OCI-LY1 (cell line): ENCODE measurements around the gene IRX2.

Experiments
- H2AFZ ChIP-seq: fragments of 200-600 bp; sonication (generic), shearing (Covaris generic); 2 replicates; pipeline ENCODE4 v1.6.0; 2014; ENCODE audit warnings: antibody characterized with exemption, mild to moderate bottlenecking, low read length
- H3F3A ChIP-seq: fragments of 200-600 bp; sonication (generic), shearing (Covaris generic); 2 replicates; pipeline ENCODE4 v1.6.0; 2014; ENCODE audit warnings: mild to moderate bottlenecking, antibody characterized with exemption, low read length, moderate library complexity; ENCODE audit not compliant: insufficient read depth
- H3K27ac ChIP-seq: fragments of 200-600 bp; sonication (generic); 2 replicates; pipeline ENCODE4 v1.5.1; 2014; ENCODE audit warnings: low read length, mixed run types, mild to moderate bottlenecking, low read depth; ENCODE audit not compliant: poor library complexity, severe bottlenecking
- H3K27me3 ChIP-seq: fragments of 200-600 bp; sonication (generic); 2 replicates; pipeline ENCODE4 v1.6.0; 2014; ENCODE audit warnings: antibody characterized with exemption, mild to moderate bottlenecking, low read length, moderate library complexity; ENCODE audit not compliant: insufficient read depth
- H3K36me3 ChIP-seq: fragments of 200-600 bp; sonication (generic); 2 replicates; pipeline ENCODE4 v1.6.1; 2014; ENCODE audit warnings: mild to moderate bottlenecking, antibody characterized with exemption, low read length, moderate library complexity, mixed read lengths; ENCODE audit not compliant: insufficient read depth
- H3K4me1 ChIP-seq: fragments of 200-600 bp; sonication (generic); 2 replicates; pipeline ENCODE4 v1.5.1; 2014; ENCODE audit warnings: mild to moderate bottlenecking, low read length, moderate library complexity; ENCODE audit not compliant: insufficient read depth, severe bottlenecking
- H3K4me2 ChIP-seq: fragments of 200-600 bp; sonication (generic), shearing (Covaris generic); 2 replicates; pipeline ENCODE4 v1.6.1; 2014; ENCODE audit warnings: low read length
- H3K4me3 ChIP-seq: fragments of 200-600 bp; sonication (generic); 2 replicates; pipeline ENCODE4 v1.5.1; 2014; ENCODE audit warnings: low read length, low read depth, mild to moderate bottlenecking, mixed read lengths; ENCODE audit not compliant: poor library complexity, severe bottlenecking
- H3K79me2 ChIP-seq: fragments of 200-600 bp; shearing (Covaris generic); 2 replicates; pipeline ENCODE4 v1.6.1; 2016; ENCODE audit warnings: mixed run types, low read length, mixed read lengths; ENCODE audit not compliant: insufficient read depth
- H3K9ac ChIP-seq: fragments of 200-600 bp; sonication (generic), shearing (Covaris generic); 2 replicates; pipeline ENCODE4 v1.6.1; 2014; ENCODE audit warnings: mild to moderate bottlenecking, low read length, mixed read lengths
- H3K9me2 ChIP-seq: fragments of 200-600 bp; sonication (generic), shearing (Covaris generic); 2 replicates; pipeline ENCODE4 v1.6.1; 2014; ENCODE audit warnings: low read depth, mild to moderate bottlenecking, low read length, mixed read lengths
- H3K9me3 ChIP-seq: fragments of 200-600 bp; shearing (Covaris generic); 2 replicates; pipeline ENCODE4 v1.6.1; 2014; ENCODE audit warnings: low read length, mixed read lengths
- H4K20me1 ChIP-seq: fragments of 200-600 bp; sonication (generic), shearing (Covaris generic); 2 replicates; pipeline ENCODE4 v1.6.0; 2016; ENCODE audit warnings: mild to moderate bottlenecking, low read length; ENCODE audit not compliant: insufficient read depth
- EZH2 ChIP-seq: fragments of 200-600 bp; sonication (generic), shearing (Covaris generic); IDR thresholded peaks from 2 replicates; pipeline ENCODE4 v1.8.0; 2017; ENCODE audit warnings: borderline replicate concordance, mixed run types, mild to moderate bottlenecking, antibody characterized with exemption, low read length, moderate library complexity, mixed read lengths
- TF ChIP-seq, protein P1 (sequence below): fragments of 200-600 bp; sonication (generic), shearing (Covaris generic); IDR thresholded peaks from 2 replicates; pipeline ENCODE4 v1.5.1; 2017; ENCODE audit warnings: mild to moderate bottlenecking, antibody characterized with exemption, low read length, moderate library complexity, mixed read lengths

IRX2 gene

DNA sequence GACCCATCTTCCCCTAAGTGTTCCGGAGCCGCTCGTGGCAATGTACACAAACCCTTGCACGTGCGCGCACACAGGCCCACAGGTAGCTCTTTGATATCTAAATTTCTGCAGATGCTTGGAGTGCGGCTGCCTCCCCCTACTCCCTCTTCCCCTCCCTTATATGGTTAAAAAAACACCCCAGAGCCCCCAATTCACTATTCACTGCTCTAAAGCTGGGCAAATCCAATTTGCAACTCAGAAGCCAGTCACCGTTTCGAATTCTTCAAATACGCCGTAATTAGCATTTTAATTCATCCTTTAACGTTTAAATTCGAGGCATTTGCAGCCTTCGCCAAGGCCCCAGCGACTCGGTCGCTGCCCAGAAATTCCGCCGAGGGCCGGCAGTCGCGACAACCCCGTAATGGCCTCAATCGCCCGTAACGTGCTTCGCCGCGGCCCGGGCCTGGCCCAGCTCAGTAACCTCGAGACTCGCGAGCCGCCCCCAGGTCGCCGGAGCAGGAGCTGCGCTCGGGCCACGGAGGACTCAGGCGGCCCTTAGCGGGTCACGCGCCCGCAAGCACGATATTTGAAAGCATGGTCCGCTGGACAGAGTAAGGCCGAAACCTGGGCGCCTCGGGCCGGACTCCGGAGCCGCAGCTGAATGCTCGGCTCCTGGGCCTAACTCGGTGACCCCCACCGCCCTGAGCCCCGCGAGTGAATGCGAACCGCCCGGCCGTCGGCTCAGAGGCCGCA, 1.3 kb downstream of the IRX2 start:
- no peaks in the 10 kb centered on the region for H3K79me2 ChIP-seq
- H3K27ac ChIP-seq = no peak overlapping the region
- no peak overlapping the region for H3K4me2 ChIP-seq
- no peaks in the 10 kb centered on the region for H3K4me1 ChIP-seq
- no peaks in the 10 kb centered on the region for H3K9me2 ChIP-seq
- H3K9me3 ChIP-seq = no peaks in the 10 kb centered on the region
- H3K4me3 ChIP-seq = no peak overlapping the region
- no peaks in the 10 kb centered on the region for H3F3A ChIP-seq
- H3K36me3 ChIP-seq = no peaks in the 10 kb centered on the region
- no peak for TF ChIP-seq EZH2
- TF ChIP-seq, protein P1, sequence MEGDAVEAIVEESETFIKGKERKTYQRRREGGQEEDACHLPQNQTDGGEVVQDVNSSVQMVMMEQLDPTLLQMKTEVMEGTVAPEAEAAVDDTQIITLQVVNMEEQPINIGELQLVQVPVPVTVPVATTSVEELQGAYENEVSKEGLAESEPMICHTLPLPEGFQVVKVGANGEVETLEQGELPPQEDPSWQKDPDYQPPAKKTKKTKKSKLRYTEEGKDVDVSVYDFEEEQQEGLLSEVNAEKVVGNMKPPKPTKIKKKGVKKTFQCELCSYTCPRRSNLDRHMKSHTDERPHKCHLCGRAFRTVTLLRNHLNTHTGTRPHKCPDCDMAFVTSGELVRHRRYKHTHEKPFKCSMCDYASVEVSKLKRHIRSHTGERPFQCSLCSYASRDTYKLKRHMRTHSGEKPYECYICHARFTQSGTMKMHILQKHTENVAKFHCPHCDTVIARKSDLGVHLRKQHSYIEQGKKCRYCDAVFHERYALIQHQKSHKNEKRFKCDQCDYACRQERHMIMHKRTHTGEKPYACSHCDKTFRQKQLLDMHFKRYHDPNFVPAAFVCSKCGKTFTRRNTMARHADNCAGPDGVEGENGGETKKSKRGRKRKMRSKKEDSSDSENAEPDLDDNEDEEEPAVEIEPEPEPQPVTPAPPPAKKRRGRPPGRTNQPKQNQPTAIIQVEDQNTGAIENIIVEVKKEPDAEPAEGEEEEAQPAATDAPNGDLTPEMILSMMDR = no peak
- no peaks in the 10 kb centered on the region for H4K20me1 ChIP-seq
- H3K27me3 ChIP-seq = no peaks in the 10 kb centered on the region
- H3K9ac ChIP-seq = no peak overlapping the region
- H2AFZ ChIP-seq = no peak overlapping the region

DNA sequence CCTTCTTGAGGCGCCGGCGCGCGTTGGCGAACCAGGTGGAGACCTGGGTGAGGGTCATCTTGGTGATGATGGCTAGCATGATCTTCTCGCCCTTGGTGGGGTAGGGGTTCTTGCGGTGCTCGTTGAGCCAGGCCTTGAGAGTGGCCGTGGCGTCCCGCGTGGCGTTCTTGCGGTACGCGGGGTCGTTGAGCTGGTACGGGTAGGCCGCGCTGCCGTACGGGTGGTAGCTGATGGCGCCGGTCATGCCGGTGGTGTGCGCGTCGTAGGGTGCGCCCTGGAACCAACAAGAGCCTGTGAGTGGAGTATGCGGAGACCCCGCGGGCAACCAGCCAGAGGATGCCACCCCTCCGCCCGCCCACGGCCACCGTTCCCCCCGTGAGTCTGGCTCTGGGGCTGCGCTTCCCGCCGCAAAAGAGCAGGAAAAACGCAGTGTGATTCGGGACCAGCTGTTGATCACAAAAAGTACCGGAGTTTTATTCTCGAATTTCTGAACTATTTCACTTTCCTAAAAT, 1.9 kb downstream of the IRX2 start:
- Histone ChIP-seq H3K4me2 (no peak overlapping the region), H3K9me2 (no peaks in the 10 kb centered on the region), H4K20me1 (no peaks in the 10 kb centered on the region), H3K4me3 (no peak overlapping the region), H2AFZ (no peak overlapping the region), H3K36me3 (no peaks in the 10 kb centered on the region), H3K27me3 (no peaks in the 10 kb centered on the region), H3K79me2 (no peaks in the 10 kb centered on the region), H3K9ac (no peak overlapping the region), H3F3A (no peaks in the 10 kb centered on the region), H3K4me1 (no peaks in the 10 kb centered on the region), H3K9me3 (no peaks in the 10 kb centered on the region), H3K27ac (no peak overlapping the region)
- TF ChIP-seq, protein P1 = no peak
- no peak for TF ChIP-seq EZH2

DNA sequence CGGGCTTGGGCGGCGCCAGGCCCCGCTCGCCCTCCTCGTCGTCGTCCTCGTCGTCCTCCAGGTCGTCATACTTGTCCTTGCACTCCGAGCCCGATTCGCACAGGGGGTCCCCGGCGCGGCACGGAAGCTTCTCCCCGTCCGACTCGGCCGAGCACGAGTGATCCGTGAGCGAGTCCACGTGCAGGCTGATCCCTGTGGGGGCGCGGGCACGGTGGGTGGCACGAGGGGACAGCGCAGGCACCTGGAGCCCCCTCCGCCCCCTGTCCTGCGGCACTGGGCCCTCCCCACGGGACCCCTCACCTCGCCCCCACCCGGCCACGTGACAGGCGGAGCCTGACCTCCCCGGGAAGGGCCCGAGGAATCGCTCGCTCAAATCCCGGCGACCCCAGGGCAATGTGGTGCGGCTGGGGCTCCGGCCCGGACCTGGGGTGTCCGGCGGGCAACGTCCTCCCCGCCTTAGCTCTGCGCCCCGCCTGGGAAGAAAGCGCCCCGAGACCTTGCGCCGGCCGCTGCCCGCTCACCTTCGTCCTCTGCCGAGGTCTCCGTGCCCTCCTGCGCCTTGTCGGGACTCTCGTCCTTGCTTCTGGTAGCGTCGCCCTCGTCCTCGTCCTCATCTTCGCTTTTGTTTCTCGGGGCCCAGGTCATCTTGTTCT, 2.5 kb downstream of the IRX2 start:
- Histone ChIP-seq H3F3A (no peaks in the 10 kb centered on the region), H3K4me1 (no peaks in the 10 kb centered on the region), H3K79me2 (no peaks in the 10 kb centered on the region), H2AFZ (no peak overlapping the region), H4K20me1 (no peaks in the 10 kb centered on the region), H3K27me3 (no peaks in the 10 kb centered on the region), H3K4me2 (no peak overlapping the region), H3K9me3 (no peaks in the 10 kb centered on the region), H3K9me2 (no peaks in the 10 kb centered on the region), H3K36me3 (no peaks in the 10 kb centered on the region), H3K9ac (no peak overlapping the region), H3K4me3 (no peak overlapping the region), H3K27ac (no peak overlapping the region)
- TF ChIP-seq, protein P1 = no peak
- TF ChIP-seq EZH2 = no peak
